ENCODE measurements around the gene ZGPAT.

Gene ZGPAT

GRCh38 chr20:63696306-63696627 lies 11.6 kb upstream of the ZGPAT start:
- no peak for TF ChIP-seq CTCF (IDR thresholded peaks at IDR 0.05; ENCODE audit: low read depth, low read length)
- no peak overlapping the region for H3K4me3 ChIP-seq (ENCODE audit: low read depth, low read length)

GRCh38 chr20:63696628-63697356 lies 11.0 kb upstream of the ZGPAT start, which contains the start of gene TNFRSF6B:
TSS of gene TNFRSF6B (plus strand) at chr20:63696652. CDS start at chr20:63696768, 116 bp downstream.
- TF ChIP-seq CTCF (IDR thresholded peaks at IDR 0.05; ENCODE audit: low read depth, low read length), result no peak
- H3K4me3 ChIP-seq (ENCODE audit: low read depth, low read length), result no peak within 1 kb of the TSS

GRCh38 chr20:63697357-63697867 lies 10.4 kb upstream of the ZGPAT start:
- no peak for TF ChIP-seq CTCF (IDR thresholded peaks at IDR 0.05; ENCODE audit: low read depth, low read length)
- H3K4me3 ChIP-seq (ENCODE audit: low read depth, low read length), result no peak overlapping the region

GRCh38 chr20:63697868-63698545 lies 9.8 kb upstream of the ZGPAT start:
- H3K4me3 ChIP-seq (ENCODE audit: low read depth, low read length), result no peak overlapping the region
- no peak for TF ChIP-seq CTCF (IDR thresholded peaks at IDR 0.05; ENCODE audit: low read depth, low read length)

- TF ChIP-seq CTCF (IDR thresholded peaks at IDR 0.05; ENCODE audit: low read depth, low read length), result no peak
- H3K4me3 ChIP-seq (ENCODE audit: low read depth, low read length), result peak overlapping the region; percentile 30; the same call in 1 of the 2 replicates
Observed at GRCh38 chr20:63698739-63699465, 8.9 kb upstream of the ZGPAT start.

GRCh38 chr20:63699466-63700198 lies 8.2 kb upstream of the ZGPAT start:
- TF ChIP-seq CTCF (IDR thresholded peaks at IDR 0.05; ENCODE audit: low read depth, low read length), result no peak
- no peak overlapping the region for H3K4me3 ChIP-seq (ENCODE audit: low read depth, low read length)

All from WI38 (cell line).